Measurements from ENCODE around the gene LMNA. TPM values are rescaled to one million over a fixed set of nuclear protein-coding genes. Genes with fewer than 3 reads are reported as not detected.

Gene LMNA
- total RNA-seq, 1 experiment from 2014 or later: 580 TPM

DNA sequence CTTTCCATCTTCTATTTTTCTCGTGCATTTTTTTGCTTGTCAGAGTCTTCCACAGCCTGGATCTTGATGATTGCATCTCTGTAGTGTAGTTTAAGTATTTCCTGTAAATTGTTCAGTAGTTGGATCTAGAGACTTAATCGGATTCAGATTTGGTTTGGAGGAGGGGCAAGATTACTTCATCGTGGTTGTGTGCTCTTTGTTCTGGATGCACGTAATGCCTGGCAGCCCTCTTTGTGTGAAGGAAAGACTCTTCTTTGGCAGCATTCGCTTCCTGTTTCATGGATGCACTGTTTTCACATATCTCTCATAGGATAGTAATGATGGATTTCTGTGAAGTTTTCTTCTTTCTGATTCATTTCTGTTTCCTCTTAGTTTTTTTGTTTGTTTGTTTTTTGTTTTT lies 53.0 kb downstream of the LMNA start:
- H3K27me3 ChIP-seq (ENCODE audit: insufficient read depth, low read depth): no peaks in the 10 kb centered on the region
- intact Hi-C loops (cut with micrococcal nuclease; ENCODE audit: unreplicated experiment): no loop called here
- ChIA-PET CTCF (no interaction called here), POLR2A (ENCODE audit: unreplicated experiment) (no interaction called here)
- H3K9me3 ChIP-seq (ENCODE audit: insufficient read depth, low read depth): no peaks in the 10 kb centered on the region
- H2AFZ ChIP-seq: no peak overlapping the region
- H3K9me2 ChIP-seq (ENCODE audit: insufficient read depth): no peaks in the 10 kb centered on the region
- H3K4me1 ChIP-seq (replicated peaks; ENCODE audit: insufficient read depth): no peaks in the 10 kb centered on the region
- H3K27ac ChIP-seq: no peak overlapping the region
- no TSS peak for BruUV-seq (replicated peaks)
- no peaks in the 10 kb centered on the region for H4K20me1 ChIP-seq (ENCODE audit: insufficient read depth)
- H3K4me3 ChIP-seq: no peak overlapping the region
- H3K36me3 ChIP-seq (ENCODE audit: low read depth): no peaks in the 10 kb centered on the region
- TF ChIP-seq, protein P1, sequence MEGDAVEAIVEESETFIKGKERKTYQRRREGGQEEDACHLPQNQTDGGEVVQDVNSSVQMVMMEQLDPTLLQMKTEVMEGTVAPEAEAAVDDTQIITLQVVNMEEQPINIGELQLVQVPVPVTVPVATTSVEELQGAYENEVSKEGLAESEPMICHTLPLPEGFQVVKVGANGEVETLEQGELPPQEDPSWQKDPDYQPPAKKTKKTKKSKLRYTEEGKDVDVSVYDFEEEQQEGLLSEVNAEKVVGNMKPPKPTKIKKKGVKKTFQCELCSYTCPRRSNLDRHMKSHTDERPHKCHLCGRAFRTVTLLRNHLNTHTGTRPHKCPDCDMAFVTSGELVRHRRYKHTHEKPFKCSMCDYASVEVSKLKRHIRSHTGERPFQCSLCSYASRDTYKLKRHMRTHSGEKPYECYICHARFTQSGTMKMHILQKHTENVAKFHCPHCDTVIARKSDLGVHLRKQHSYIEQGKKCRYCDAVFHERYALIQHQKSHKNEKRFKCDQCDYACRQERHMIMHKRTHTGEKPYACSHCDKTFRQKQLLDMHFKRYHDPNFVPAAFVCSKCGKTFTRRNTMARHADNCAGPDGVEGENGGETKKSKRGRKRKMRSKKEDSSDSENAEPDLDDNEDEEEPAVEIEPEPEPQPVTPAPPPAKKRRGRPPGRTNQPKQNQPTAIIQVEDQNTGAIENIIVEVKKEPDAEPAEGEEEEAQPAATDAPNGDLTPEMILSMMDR (conservative IDR thresholded peaks at IDR 0.05): no peak
- no peak for TF ChIP-seq EZH2 (IDR thresholded peaks at IDR 0.05; ENCODE audit: low read depth)
- no peaks in the 10 kb centered on the region for H3F3A ChIP-seq (ENCODE audit: insufficient read depth, low read depth)
- H3K79me2 ChIP-seq (ENCODE audit: low read depth): no peaks in the 10 kb centered on the region
- no peak overlapping the region for H3K4me2 ChIP-seq
- no peak for DNase-seq

DNA sequence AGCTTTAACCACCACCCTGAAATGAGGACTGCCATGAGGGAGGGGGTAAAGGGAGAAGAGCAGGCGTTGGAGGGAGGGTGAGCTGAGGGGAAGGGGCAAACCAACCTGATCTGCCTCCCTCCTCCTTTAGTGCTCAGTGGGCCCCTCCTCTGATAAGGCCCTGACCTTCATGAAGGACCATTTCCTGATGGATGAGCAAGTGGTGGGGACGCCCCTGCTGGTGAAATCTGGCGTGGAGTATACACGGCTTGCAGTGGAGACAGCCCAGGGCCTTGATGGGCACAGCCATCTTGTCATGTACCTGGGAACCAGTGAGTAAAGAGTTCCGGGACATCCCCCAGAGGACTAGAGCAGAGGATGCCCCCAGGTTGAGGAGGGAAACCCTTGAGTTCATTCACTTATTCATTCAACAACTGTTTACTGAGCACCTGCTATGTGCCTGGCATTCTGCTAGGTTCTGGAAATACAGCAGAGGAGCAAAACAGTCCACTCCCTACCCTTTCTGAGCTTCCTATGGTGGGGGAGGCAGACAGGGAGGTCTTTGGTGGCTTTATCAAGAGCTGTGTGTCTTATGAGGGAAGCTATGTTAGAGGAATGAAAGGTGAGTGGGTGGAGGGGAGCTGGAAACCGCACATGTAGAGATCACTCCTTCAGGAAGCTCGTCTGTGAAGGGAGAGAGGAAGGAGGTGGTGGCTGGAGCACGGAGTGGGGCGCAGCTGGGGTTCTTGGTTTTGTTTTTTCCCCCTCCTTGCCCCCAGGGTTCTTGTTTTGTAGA lies 58.4 kb downstream of the LMNA start:
- intact Hi-C loops (cut with micrococcal nuclease; ENCODE audit: unreplicated experiment): no loop called here
- Histone ChIP-seq H2AFZ (no peak overlapping the region), H3K4me3 (no peak overlapping the region), H3K27me3 (ENCODE audit: insufficient read depth, low read depth) (0 out of 2 replicates have a peak, but pooled peaks cover 4% of the 10 kb centered on the region), H3K4me1 (replicated peaks; ENCODE audit: insufficient read depth) (no peaks in the 10 kb centered on the region), H4K20me1 (ENCODE audit: insufficient read depth) (no peaks in the 10 kb centered on the region), H3K9me2 (ENCODE audit: insufficient read depth) (no peaks in the 10 kb centered on the region), H3K27ac (no peak overlapping the region), H3K79me2 (ENCODE audit: low read depth) (no peaks in the 10 kb centered on the region), H3K9me3 (ENCODE audit: insufficient read depth, low read depth) (no peaks in the 10 kb centered on the region), H3K4me2 (no peak overlapping the region), H3F3A (ENCODE audit: insufficient read depth, low read depth) (no peaks in the 10 kb centered on the region), H3K36me3 (ENCODE audit: low read depth) (no peaks in the 10 kb centered on the region)
- POLR2A ChIA-PET (ENCODE audit: unreplicated experiment): no interaction called here
- CTCF ChIA-PET: no interaction called here
- TF ChIP-seq, protein P1 (conservative IDR thresholded peaks at IDR 0.05): no peak
- TF ChIP-seq EZH2 (IDR thresholded peaks at IDR 0.05; ENCODE audit: low read depth): no peak
- no peak for DNase-seq
- BruUV-seq (replicated peaks): no TSS peak

- Histone ChIP-seq H3K4me3 (no peak overlapping the region), H2AFZ (no peak overlapping the region), H3K4me2 (no peak overlapping the region), H3K27me3 (ENCODE audit: insufficient read depth, low read depth) (0 out of 2 replicates have a peak, but pooled peaks cover 4% of the 10 kb centered on the region), H4K20me1 (ENCODE audit: insufficient read depth) (no peaks in the 10 kb centered on the region), H3K36me3 (ENCODE audit: low read depth) (no peaks in the 10 kb centered on the region), H3F3A (ENCODE audit: insufficient read depth, low read depth) (no peaks in the 10 kb centered on the region), H3K9me2 (ENCODE audit: insufficient read depth) (no peaks in the 10 kb centered on the region), H3K4me1 (replicated peaks; ENCODE audit: insufficient read depth) (no peaks in the 10 kb centered on the region), H3K9me3 (ENCODE audit: insufficient read depth, low read depth) (no peaks in the 10 kb centered on the region), H3K27ac (no peak overlapping the region), H3K79me2 (ENCODE audit: low read depth) (no peaks in the 10 kb centered on the region)
- no TSS peak for BruUV-seq (replicated peaks)
- intact Hi-C loops (cut with micrococcal nuclease; ENCODE audit: unreplicated experiment): no loop called here
- TF ChIP-seq, protein P1 (conservative IDR thresholded peaks at IDR 0.05): no peak
- no peak for TF ChIP-seq EZH2 (IDR thresholded peaks at IDR 0.05; ENCODE audit: low read depth)
- DNase-seq: no peak
- ChIA-PET POLR2A (ENCODE audit: unreplicated experiment) (interaction anchor here (0.5 kb wide), 1 partner anchor 209 kb away, joined by 9 read pairs; no protein-coding TSS in a partner anchor), CTCF (no interaction called here)
Observed at GRCh38 chr1:156176610-156177210, 62.2 kb downstream of the LMNA start.

Data from PC-9 (cell line).